ENCODE results near the gene THSD4. TPM values are rescaled to one million over a fixed set of nuclear protein-coding genes. Genes with fewer than 3 reads are reported as not detected.

Gene THSD4
- polyA plus RNA-seq, 2 of the 4 experiments (the other 2 are of a cell fraction) = 15.8 to 40.7 TPM

DNA sequence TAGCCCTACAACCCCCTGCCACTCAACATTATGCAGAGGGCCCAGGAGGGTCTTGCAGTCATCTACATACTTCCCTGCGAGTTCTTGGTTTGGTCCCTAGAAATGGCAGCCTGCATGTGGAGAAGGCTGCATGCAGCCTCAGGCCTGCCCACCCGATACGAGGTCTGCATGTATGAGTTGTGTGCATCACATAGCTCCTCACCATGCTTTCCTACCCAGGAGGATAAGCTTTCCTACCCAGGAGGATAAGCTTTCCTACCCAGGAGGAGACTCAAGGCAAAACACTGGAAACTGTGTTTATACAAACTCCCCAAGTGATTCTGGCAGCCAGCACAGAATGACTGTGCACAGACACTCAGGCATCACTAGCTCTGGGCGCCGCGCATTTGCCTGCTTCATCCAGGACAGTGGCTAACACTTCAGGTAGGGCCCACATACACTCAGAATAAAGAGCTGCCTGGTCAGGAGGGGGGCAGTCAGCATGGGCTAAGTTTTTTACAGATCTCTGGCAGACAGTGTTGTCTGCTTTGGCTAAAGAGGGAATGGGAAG is 187.7 kb downstream of the THSD4 start:
- Histone ChIP-seq H3K4me3 (no peak overlapping the region), H3K27ac (peak overlapping the region; percentile 5 to 61; a peak in 3 of 6 replicates), H3K4me1 (peaks cover 36% of the 10 kb centered on the region), H3K4me2 (no peak overlapping the region), H3K9me3 (no peaks in the 10 kb centered on the region)
- peak; percentile 15 to 23; a peak in 2 of 6 replicates for ATAC-seq
- no peak for DNase-seq (ENCODE audit: low read depth in 1 of 2, low spot score in 1 of 2)
- CTCF ChIA-PET = interaction anchor here (0.8 to 2.1 kb wide), 5 partner anchors 15 to 498 kb away, joined by 3 to 7 read pairs (median 4); no protein-coding TSS in a partner anchor
- POLR2A ChIA-PET = no interaction called here
- no peak for TF ChIP-seq ZSCAN20 (CRISPR knock-in tag; IDR thresholded peaks at IDR 0.05)
- no peak for TF ChIP-seq CHD2 (IDR thresholded peaks at IDR 0.05; ENCODE audit: low read length, partially characterized antibody)
- TF ChIP-seq, protein P1, sequence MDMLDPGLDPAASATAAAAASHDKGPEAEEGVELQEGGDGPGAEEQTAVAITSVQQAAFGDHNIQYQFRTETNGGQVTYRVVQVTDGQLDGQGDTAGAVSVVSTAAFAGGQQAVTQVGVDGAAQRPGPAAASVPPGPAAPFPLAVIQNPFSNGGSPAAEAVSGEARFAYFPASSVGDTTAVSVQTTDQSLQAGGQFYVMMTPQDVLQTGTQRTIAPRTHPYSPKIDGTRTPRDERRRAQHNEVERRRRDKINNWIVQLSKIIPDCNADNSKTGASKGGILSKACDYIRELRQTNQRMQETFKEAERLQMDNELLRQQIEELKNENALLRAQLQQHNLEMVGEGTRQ (IDR thresholded peaks at IDR 0.05) = no peak
- TF ChIP-seq, protein P2, sequence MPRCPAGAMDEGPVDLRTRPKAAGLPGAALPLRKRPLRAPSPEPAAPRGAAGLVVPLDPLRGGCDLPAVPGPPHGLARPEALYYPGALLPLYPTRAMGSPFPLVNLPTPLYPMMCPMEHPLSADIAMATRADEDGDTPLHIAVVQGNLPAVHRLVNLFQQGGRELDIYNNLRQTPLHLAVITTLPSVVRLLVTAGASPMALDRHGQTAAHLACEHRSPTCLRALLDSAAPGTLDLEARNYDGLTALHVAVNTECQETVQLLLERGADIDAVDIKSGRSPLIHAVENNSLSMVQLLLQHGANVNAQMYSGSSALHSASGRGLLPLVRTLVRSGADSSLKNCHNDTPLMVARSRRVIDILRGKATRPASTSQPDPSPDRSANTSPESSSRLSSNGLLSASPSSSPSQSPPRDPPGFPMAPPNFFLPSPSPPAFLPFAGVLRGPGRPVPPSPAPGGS (IDR thresholded peaks at IDR 0.05) = no peak
- TF ChIP-seq GATA3 (IDR thresholded peaks at IDR 0.05; ENCODE audit: borderline replicate concordance) = no peak
- TF ChIP-seq, protein P3, sequence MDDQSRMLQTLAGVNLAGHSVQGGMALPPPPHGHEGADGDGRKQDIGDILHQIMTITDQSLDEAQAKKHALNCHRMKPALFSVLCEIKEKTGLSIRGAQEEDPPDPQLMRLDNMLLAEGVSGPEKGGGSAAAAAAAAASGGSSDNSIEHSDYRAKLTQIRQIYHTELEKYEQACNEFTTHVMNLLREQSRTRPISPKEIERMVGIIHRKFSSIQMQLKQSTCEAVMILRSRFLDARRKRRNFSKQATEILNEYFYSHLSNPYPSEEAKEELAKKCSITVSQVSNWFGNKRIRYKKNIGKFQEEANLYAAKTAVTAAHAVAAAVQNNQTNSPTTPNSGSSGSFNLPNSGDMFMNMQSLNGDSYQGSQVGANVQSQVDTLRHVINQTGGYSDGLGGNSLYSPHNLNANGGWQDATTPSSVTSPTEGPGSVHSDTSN (IDR thresholded peaks at IDR 0.05) = no peak
- no peak for TF ChIP-seq RNF2 (IDR thresholded peaks at IDR 0.05; ENCODE audit: borderline replicate concordance, low read depth)
- no peak for TF ChIP-seq ZC3H11A (IDR thresholded peaks at IDR 0.05)
- no peak for TF ChIP-seq HDAC2 (IDR thresholded peaks at IDR 0.05)
- no peak for TF ChIP-seq JUN (IDR thresholded peaks at IDR 0.05)
- no peak for TF ChIP-seq POLR2AphosphoS2 (conservative IDR thresholded peaks at IDR 0.05; ENCODE audit: low read length)
- no peak for TF ChIP-seq TP53 (CRISPR knock-in tag; IDR thresholded peaks at IDR 0.05)
- WGBS (ENCODE audit: missing lambda C conversion rate) = 99% methylated on average over 6 of the region's 6 CpGs
- no peak for FAIRE-seq

DNA sequence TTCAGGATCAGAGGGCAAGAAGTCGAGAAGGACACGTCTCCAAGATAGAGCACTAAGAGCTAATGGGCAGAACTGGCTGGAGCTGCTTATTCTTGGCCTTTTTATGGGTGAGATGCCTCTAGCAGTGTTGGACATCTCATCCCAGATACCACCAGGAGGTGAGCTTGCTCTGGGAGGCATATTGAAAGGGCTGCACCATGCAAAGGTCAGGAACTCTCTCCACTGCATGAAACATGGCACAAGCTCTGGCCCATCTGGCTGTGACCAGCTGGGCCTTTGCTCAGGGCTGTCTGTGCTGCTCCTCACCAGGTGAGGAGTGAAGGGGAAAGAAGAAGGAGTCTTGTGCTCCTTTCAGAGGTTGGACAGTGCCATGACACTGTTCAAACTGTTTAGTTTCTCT is 188.7 kb downstream of the THSD4 start:
- CTCF ChIA-PET = interaction anchor here (1.5 kb wide), 1 partner anchor 82 kb away, joined by 4 read pairs; no protein-coding TSS in a partner anchor
- peaks cover 26% of the 10 kb centered on the region; the same call in 2 of the 3 replicates for H3K4me1 ChIP-seq
- H3K9me3 ChIP-seq = no peaks in the 10 kb centered on the region
- no peak overlapping the region for H3K4me2 ChIP-seq
- peak overlapping the region in 1 of 2 experiments; percentile 61; a peak in 2 of 6 replicates for H3K27ac ChIP-seq
- peak; percentile 23 to 52; a peak in 2 of 6 replicates for ATAC-seq
- FAIRE-seq = no peak
- no peak overlapping the region for H3K4me3 ChIP-seq
- WGBS (ENCODE audit: missing lambda C conversion rate) = 94% methylated on average over 2 of the region's 2 CpGs
- no peak for DNase-seq (ENCODE audit: low read depth in 1 of 2, low spot score in 1 of 2)
- TF ChIP-seq, protein P4, sequence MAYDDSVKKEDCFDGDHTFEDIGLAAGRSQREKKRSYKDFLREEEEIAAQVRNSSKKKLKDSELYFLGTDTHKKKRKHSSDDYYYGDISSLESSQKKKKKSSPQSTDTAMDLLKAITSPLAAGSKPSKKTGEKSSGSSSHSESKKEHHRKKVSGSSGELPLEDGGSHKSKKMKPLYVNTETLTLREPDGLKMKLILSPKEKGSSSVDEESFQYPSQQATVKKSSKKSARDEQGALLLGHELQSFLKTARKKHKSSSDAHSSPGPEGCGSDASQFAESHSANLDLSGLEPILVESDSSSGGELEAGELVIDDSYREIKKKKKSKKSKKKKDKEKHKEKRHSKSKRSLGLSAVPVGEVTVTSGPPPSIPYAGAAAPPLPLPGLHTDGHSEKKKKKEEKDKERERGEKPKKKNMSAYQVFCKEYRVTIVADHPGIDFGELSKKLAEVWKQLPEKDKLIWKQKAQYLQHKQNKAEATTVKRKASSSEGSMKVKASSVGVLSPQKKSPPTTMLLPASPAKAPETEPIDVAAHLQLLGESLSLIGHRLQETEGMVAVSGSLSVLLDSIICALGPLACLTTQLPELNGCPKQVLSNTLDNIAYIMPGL (CRISPR knock-in tag; IDR thresholded peaks at IDR 0.05; ENCODE audit: borderline replicate concordance) = no peak
- no peak for TF ChIP-seq JUNB (IDR thresholded peaks at IDR 0.05)
- TF ChIP-seq RARB (CRISPR knock-in tag; IDR thresholded peaks at IDR 0.05) = no peak
- TF ChIP-seq CTCF (IDR thresholded peaks at IDR 0.05) = no peak
- no peak for TF ChIP-seq HOXB13 (CRISPR knock-in tag; IDR thresholded peaks at IDR 0.05; ENCODE audit: low read depth)
- TF ChIP-seq HDAC2 (IDR thresholded peaks at IDR 0.05) = no peak
- TF ChIP-seq BHLHE40 (IDR thresholded peaks at IDR 0.05; ENCODE audit: low read depth, low read length) = no peak
- no peak for TF ChIP-seq RFX5 (IDR thresholded peaks at IDR 0.05)
- no peak for TF ChIP-seq SREBF2 (IDR thresholded peaks at IDR 0.05)
- TF ChIP-seq ESRRA (IDR thresholded peaks at IDR 0.05; ENCODE audit: borderline replicate concordance, low read length) = no peak
- TF ChIP-seq POLR2A (IDR thresholded peaks at IDR 0.05; ENCODE audit: low read length) = no peak
- TF ChIP-seq TFCP2L1 (CRISPR knock-in tag; IDR thresholded peaks at IDR 0.05) = no peak
- POLR2A ChIA-PET = no interaction called here

Data from A549 (cell line).